ENCODE data around the gene HTT.

HTT gene

DNA sequence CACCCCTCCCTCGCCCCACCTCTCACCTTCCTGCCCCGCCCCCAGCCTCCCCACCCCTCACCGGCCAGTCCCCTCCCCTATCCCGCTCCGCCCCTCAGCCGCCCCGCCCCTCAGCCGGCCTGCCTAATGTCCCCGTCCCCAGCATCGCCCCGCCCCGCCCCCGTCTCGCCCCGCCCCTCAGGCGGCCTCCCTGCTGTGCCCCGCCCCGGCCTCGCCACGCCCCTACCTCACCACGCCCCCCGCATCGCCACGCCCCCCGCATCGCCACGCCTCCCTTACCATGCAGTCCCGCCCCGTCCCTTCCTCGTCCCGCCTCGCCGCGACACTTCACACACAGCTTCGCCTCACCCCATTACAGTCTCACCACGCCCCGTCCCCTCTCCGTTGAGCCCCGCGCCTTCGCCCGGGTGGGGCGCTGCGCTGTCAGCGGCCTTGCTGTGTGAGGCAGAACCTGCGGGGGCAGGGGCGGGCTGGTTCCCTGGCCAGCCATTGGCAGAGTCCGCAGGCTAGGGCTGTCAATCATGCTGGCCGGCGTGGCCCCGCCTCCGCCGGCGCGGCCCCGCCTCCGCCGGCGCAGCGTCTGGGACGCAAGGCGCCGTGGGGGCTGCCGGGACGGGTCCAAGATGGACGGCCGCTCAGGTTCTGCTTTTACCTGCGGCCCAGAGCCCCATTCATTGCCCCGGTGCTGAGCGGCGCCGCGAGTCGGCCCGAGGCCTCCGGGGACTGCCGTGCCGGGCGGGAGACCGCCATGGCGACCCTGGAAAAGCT lies at the start of gene HTT, which contains the start of gene HTT-AS:
TSS of gene HTT (plus strand) at position 604 of the 768 bp plus-strand sequence. CDS start at position 749, 145 bp downstream.
TSS of gene HTT-AS (minus strand) at position 461 of the 768 bp plus-strand sequence.
- peak; percentile 76 for DNase-seq

DNA sequence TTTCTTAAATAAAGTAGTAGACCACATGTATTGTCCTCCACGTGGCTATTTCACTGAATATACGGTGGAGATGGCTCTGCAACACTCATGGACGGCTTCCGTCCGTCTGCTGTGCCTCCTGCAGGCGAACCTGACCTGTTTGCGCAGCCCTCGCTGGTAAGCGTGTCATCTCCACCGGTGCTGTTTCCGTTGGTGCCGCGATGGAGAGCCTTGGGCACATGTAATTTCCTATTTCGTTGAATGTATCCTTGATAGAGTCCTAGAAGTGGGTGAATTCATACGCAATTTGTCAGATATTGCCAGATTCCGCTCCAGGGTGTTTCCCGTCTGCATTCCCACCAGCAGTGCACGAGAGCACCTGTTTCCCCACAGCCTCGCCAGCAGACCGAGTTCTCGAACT lies 48.6 kb upstream of the HTT start:
- no peak for DNase-seq

DNA sequence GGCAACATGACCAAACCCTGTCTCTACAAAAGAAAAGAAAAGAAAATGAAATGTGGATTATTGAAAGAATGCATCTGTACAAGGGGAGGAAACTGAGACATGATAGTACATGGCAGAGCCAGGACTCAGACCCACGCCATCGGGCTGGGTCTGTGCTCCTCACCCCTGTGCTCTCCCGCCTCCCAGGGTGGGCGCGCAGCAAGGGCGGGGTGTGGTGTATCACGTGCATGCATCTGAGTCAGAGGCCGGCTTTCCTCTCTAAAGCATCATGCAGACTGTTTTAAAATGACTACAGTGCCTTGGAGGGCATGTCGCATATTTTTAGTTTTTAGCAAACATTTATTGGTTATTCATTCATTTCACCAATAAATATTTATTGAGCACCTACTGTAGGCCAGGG lies 47.9 kb upstream of the HTT start:
- DNase-seq, result no peak

DNA sequence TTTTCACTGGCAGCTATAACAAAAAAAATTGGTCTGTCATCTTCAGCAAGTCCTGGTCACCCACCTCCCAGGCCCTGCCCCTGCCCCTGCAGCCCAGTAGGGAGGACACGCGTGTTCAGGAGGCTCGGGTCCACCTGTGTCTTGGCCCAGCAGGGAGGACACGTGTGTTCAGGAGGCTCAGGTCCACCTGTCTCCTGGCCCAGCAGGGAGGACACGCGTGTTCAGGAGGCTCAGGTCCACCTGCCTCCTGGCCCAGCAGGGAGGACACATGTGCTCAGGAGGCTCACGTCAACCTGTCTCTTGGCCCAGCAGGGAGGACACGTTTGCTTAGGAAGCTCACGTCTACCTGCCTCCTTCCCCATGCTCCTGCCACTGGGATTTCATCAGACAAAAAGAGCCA lies 45.0 kb upstream of the HTT start:
- no peak for DNase-seq

DNA sequence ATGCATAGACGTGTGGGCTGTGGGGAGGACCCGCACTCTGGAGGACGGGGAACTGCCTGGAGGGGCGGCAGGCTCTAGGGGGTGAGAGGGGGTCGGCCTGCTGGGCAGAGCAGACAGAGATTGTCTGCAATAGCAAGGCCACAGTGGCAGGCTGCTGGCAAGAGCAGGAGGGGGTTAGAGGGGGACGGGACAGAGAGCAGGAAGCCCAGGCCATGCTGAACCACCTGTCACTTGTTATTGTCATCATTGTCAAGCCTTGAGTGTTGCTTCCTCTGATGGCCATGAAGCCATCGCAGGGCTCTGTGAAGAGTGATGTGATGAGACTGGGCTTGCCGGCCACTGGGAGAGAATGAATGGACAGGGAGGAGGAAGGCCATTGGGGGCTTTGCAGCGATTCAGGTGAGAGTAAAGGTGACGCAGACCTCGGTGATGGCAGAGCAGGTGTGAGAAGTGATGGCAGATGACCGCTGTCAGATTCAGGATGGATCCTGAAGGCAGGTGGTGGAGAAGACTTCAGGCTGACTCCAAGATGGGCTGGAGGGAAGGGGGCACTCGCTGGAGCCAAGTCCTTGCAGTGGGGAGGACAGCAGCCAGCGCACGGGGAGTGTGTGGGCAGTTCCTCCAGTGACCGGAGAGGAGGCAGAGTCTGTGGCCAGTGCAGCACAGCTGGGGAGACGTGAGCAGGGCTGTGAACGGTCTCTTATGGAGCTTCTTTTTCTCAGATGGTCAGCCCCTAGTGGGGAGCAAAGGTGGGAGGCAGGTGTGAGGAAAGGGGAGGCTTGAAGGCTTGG lies 43.7 kb upstream of the HTT start:
- no peak for DNase-seq

DNA sequence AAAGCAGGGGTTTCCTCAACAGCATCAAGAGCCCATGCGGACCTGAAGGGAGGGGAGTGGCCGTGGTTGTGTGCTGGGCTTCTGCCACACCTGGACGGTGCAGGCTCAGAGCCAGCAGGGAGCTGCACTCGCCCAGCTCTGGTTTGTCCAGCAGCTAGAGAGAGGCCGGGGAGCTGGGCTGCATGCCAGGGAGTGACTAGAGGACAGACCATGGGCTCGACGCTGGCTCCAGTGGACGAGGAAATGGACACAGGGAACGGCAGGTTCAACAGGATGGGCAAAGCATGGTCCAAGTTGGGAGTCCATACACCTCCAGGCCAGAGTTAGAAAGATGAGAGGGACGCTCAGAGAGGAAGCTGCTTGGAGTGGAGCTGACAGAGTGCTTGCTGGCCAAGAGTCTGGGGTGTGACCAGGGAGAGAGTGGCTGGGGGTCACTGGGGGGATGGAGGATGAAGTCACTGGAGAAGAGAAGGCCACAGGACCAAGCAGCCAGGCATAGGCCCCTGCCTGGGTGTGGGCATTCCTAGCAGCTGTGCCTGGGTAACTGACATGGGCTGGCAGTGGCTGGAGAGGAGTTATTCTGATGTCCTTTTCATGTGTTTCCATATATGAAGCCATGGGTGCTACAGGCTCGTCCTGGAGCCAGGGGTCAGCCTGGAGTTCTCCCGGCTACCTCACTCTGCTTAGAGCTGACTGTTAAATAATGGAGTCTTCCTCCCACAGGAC lies 43.0 kb upstream of the HTT start:
- no peak for DNase-seq

DNA sequence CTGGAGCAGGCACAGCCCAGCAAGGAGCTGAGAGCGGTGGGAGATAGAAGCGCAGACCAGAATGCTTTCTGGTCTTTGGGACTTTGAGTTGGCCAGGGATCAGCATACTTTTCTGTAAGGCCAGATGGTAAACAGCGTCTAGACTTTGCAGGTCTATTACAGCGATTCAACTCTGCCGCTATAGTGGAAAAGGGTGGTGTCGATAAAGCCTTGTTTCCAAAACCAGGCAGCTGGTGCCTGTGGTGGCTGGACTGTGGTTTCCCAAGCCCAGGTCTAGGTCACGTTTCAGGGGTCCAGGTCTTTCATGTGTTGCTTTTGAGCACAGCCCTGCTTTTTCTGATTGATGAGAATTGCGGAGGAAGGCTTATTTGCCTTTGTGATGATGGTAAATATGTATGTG lies 40.2 kb upstream of the HTT start:
- DNase-seq, result no peak

DNA sequence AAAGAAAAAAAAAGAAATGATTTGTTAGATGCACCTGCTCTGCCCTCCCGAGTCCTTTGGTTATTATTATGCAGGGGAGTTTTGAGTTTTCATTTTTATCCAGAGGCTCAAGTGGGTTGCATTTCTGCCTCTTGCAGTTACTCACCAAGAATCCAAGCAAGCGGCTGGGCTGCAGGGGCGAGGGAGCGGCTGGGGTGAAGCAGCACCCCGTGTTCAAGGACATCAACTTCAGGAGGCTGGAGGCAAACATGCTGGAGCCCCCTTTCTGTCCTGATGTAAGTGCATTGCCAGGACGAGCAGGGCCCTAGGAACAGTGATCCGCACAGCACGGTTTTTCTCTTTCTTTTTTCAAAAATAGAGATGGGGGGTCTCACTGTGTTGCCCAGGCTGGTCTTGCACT lies 39.2 kb upstream of the HTT start:
- DNase-seq, result no peak

DNA sequence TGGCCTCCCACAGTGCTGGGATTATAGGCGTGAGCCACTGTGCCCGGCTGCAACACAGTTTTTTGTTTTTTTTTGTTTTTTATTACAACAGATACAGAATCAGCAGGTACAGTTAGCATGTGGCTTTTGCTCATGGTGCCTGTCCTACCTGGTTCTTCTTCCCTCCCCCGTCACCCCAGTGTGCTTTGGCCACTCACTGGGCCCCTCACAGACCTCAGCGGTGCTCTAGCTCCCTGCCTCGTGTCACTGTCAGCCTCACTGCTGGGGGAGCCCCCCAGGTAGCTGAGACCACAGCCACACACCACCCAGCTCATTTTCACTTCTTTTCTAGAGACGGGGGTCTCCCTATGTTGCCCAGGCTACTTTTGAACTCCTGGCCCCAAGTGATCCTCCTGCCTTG lies 38.8 kb upstream of the HTT start:
- no peak for DNase-seq

DNA sequence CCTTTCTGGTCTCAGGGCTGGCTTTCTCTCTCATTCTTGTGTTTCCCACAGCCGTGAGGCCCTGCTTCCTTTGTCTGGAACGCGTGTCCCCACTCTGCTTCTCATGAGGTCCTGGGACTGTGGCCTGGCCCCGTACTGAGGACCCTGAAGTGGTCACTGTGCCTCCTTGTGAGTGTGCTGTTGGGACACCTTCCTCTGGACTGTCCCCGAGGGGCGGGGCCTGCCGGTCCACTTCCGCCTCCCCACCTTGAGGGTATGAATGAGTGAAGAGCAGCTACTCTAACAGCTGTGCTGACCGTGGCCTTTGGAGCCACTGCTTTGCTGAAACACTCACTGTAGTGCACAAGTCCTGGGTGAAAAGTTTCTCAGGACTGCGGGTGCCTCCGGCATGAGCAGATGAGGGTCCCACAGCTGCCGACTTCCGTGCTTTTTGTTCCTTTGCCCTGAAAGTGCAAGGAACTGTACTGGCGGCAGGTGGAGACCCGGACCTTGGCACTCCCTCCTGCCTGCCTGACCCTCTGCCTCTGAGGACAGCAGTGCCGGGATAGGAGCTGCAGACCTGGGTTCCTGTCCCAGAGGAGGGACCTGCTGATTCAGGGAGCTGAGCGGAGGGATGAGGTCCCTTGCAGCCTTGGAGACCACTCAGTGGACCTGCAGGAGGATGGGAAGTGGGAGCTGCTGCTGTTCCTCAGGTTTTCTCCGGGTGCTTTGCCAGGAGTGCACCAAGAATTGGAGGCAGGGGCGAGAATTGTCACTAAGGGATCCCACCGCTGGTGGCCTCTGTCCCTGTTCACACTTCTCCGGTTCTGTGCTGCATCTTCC lies 38.1 kb upstream of the HTT start:
- DNase-seq, result no peak

DNA sequence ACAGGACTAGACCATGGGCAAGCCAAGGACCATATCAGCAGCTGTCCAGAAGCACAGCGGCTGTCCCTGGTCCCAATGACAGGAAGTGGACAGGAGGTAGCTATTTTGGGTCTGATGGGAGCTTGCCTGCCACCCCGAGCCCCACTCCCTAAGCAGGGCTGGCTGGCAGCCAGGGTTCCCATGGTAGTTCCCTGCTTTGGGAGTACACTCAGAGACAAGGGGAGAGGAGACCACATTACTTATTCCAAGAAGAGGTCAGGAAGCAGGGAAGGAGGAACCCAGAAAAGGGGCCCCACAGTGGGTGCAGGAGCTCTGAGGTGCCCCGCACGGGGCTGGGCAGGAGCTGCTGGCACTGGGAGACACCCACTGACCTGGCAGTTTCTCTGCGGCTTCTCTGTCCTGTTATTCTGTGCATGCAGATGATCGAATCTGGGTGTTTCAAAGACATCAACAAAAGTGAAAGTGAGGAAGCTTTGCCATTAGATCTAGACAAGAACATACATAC lies 36.5 kb upstream of the HTT start:
- DNase-seq, result no peak

DNA sequence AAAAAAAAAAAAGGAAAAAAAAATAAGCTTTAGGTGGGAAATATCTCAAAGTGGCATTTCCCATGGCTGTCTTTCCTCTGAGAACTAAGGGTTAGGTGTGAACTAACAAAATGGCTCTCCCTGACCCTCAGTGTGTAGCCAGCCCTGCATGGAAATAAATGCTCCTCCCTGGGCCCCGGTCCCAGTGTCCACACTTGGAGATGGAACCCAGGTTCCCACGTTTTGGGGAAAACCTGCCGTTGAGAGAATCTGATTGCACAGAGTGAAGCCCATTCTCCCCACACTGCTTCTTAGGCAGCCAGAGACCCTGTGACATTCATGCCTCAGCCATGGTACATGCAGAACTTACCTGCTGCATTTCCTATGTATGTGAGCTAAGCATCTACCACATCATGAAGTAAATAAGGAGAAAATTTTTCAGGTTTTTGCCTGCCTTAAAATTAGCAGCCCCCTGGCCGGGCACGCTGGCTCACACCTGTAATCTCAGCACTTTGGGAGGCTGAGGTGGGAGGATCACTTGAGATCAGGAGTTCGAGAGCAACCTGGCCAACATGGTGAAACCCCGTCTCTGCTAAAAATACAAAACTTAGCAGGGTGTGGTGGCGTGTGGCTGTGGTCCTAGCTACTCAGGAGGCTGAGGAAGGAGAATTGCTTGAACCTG lies 34.6 kb upstream of the HTT start:
- no peak for DNase-seq

DNA sequence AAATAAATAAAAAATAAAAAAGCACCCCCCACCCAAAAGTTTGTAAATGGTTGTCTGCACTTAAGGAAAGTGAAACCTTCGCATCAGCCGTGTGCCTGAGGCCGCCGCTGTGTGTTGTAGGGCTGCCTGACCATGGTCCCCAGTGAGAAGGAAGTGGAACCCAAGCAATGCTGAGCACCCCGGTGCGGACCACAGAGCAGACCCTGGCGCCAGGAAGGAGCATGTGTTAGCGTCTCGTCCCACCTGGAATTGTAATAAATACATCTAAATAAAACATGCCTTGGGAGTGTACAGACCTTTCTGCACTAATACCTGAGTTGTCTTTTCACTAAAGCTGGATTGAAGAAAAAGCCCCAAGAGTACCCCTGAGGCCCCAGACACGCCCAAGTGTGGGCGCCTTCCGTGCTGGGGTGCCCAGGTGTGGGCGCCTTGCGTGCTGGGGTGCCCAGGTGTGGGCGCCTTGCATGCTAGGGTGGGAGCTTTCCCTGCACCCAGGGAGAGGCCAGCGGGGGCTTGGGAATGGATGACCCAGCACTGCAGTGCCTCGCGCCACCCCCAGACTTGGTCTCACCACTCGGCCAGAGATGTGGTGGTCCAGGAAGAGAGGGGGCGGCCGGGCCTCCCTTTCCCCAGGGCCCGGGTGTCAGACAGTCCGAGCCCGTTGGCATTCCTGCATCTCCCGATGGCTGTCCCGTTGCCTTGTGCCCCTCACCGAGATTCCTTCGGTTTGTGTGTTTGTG lies 33.9 kb upstream of the HTT start:
- DNase-seq, result no peak

DNA sequence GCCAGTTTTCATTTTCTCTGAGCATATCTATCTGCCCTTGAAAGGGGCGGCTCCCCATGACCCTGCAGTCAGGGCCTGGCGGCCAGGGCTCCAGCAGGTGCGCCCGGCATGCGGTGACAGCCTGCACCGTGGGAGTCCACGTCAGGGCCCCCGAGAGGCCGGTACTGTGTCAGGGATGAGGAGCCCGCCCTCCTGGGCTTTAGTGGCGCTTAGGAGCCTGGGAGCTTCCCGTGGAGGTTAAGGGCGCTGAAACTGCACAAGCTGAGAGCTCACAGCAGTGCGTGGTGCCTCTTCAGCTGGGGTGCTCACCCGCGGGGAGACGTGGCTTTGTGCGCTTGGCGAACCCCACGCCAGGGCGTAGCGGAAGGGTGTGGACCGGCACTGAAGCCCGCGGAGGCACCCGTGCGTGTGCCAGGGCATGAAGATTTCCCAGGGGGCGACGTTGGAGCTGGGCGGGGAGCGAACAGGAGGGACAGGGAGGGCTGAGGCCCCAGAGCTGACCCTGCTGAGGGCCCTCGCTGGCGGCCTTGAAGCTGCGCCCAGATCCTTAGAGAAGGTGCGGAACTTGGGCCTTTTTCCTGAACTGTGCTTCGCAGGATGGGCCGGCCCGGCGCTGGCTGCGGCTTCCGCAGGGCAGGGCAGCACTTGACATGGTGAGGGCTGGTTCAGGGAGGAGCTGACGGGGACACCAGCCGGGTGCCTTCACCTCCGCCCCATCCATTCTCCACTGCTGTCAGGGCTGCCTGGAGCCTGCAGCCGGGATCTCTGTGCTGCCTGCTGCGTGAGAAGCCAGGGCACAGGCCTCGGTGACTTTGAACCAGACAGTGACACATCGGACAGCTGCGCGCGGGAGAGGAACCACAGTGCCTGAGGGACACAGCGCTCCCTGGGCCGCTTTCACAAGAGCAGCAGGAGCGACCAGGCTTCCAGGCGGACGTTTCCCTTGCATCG lies 33.0 kb upstream of the HTT start:
- peak; percentile 17 for DNase-seq

DNA sequence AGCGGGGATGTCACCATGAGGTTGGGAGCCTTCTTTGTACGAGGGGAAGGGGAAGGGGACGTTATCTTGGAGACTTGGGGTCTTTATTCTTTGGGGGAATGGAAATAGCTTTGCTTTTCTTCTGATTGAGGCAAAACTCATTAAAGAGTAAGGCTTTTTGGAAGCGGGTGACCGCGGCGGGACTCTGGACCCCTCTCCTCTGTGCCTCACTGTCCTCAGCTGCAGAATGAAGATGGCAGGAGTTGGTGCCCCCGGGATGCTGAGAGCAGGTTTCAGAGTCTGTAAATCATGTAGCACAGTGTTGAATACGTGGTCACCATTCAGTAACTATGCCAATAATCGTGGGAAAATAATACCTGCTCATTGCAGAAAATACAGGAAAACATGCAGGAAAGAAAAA lies 32.3 kb upstream of the HTT start:
- DNase-seq, result no peak

DNA sequence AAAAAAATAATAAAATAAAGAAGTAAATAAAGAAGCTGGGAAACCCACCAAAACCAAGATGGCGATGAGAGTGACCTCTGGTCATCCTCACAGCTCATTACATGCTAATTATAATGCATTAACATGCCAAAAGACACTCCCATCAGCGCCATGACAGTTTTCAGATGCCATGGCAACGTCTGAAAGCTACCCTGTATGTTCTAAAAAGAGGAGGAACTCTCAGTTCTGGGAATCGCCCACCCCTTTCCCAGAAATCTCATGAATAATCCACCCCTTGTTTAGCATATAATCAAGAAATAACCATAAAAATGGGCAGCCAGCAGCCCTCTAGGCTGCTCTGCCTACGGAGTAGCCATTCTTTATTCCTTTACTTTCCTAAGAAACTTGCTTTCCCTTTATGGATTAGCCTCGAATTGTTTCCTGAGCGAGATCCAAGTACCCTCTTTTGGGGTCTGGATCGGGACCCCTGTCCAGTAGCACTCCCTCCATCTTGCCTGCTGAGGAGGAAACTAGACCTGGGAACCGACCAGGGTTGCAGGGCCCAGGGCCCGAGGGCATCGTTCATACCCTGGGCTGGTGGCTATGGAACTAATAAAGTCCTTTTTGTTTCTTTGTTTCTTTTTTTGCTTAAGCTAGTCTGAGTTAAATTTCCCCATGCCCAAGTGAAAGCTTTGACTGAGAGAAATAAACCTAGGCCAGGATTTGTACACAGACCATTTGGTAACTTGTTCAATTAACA lies 31.0 kb upstream of the HTT start:
- no peak for DNase-seq

DNA sequence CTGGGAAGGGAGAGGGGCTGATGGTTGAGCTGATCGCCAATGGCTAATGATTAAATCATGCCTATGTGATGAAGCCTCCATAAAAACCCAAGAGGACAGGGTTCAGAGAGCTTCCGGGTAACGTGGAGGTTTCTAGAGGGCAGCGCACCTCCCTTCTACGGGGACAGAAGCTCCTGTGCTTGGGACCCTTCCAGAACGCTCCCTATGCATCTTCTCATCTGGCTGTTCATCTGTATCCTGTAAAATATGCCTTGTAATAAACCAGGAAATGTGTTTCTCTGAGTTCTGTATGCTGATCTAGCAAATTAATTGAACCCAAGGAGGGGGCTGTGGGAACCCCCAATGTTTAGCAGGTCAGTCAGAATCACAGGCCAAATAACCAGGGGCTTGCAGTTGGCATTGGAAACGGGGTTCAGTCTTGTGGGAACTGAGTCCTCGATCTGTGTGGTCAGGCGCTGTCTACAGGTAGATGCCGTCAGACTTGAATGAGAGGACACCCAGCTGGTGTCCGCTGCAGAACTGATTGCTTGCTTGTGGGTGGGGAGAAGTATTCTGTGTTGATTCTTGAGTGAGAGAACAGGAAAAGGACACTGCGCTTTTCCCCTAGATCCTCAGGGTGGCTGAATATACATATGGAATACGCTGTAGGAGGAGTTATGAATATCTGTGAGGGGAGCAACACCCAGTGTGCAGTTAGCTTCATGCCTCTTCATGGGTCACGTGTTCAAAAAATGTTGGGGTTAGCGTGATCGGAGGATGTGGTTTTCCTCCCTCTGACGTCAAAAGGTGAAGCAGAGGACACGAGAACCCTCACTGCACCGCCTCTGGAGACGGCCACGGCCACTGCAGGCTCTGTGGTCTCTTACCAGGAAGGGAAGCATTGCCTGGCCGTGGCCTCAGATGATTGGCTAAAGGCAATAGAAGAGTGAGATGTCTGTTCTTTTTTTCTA lies 29.3 kb upstream of the HTT start:
- DNase-seq, result no peak

DNA sequence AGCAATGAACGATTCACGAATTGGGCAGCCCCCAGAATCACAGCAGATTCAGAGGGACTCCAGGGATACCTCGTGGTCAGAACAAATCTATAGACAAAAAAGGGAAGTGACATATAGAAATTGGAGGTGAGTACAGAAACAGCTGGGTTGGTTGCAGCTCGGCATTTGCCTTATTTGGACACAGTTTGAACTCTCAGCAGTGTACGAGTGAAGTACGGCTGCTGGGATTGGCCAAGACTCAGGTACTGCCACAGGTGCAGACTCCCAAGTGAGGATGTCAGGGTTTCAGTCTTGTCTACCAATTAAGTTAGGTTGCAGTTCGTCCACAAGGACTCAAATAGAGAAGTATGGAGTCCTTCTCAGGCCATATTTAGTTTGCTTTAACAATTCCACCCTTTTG lies 28.3 kb upstream of the HTT start:
- no peak for DNase-seq
